Nephron (organoid): ENCODE data around the gene ZMIZ1.

Experiments used
- H3K27ac Mint-ChIP-seq, 3 experiments: 2 replicates each; pipeline ENCODE4 v1.8.0; 2020; ENCODE audit warnings: mixed read lengths in 3 of 3, mild to moderate bottlenecking in 2 of 3, moderate library complexity in 1 of 3
- H3K27me3 Mint-ChIP-seq: 2 replicates; pipeline ENCODE4 v1.8.0; 2021; ENCODE audit warnings: low read depth, mild to moderate bottlenecking, moderate library complexity, mixed read lengths
- H3K36me3 Mint-ChIP-seq: 2 replicates; pipeline ENCODE4 v1.8.0; 2020; ENCODE audit warnings: low read depth, mixed read lengths
- H3K4me1 Mint-ChIP-seq: 2 replicates; pipeline ENCODE4 v1.8.0; 2020; ENCODE audit warnings: mixed read lengths
- H3K4me3 Mint-ChIP-seq, 3 experiments: 2 replicates each; pipeline ENCODE4 v1.8.0; 2020; ENCODE audit warnings: mild to moderate bottlenecking in 3 of 3, mixed read lengths in 3 of 3, moderate library complexity in 2 of 3
- H3K9me3 Mint-ChIP-seq: 2 replicates; pipeline ENCODE4 v1.8.0; 2020; ENCODE audit warnings: mixed read lengths
- CTCF ChIP-seq, 3 experiments: fragments of 200-600 bp; sonication (generic); IDR thresholded peaks; one replicate each; pipeline ENCODE4 v1.5.0; 2021; ENCODE audit warnings: antibody characterized with exemption in 3 of 3; ENCODE audit not compliant: unreplicated experiment in 3 of 3

Gene ZMIZ1

GRCh38 chr10:79073784-79074432 lies 5.1 kb downstream of the ZMIZ1 start:
- Mint-ChIP-seq H3K36me3 (no peaks in the 10 kb centered on the region), H3K27me3 (no peaks in the 10 kb centered on the region), H3K27ac (peak overlapping the region; percentile 85 to 96 (median 95)), H3K4me3 (peak overlapping the region; percentile 95 to 99 (median 99)), H3K9me3 (no peaks in the 10 kb centered on the region), H3K4me1 (peaks cover 71% of the 10 kb centered on the region)
- TF ChIP-seq CTCF (IDR thresholded peaks at IDR 0.05; ENCODE audit: unreplicated experiment in 3 of 3): no peak

- Mint-ChIP-seq H3K27ac (peak overlapping the region; percentile 59 to 96 (median 95)), H3K9me3 (no peaks in the 10 kb centered on the region), H3K27me3 (no peaks in the 10 kb centered on the region), H3K4me3 (peak overlapping the region in 2 of 3 experiments; percentile 12 to 17), H3K36me3 (no peaks in the 10 kb centered on the region), H3K4me1 (peaks cover 78% of the 10 kb centered on the region)
- no peak for TF ChIP-seq CTCF (IDR thresholded peaks at IDR 0.05; ENCODE audit: unreplicated experiment in 3 of 3)
These were observed 6.0 kb downstream of the ZMIZ1 start for GRCh38 chr10:79074732-79075131.

GRCh38 chr10:79075418-79075817 lies 6.7 kb downstream of the ZMIZ1 start:
- Mint-ChIP-seq H3K4me3 (no peak overlapping the region), H3K4me1 (peaks cover 83% of the 10 kb centered on the region), H3K9me3 (no peaks in the 10 kb centered on the region), H3K27ac (peak overlapping the region; percentile 70 to 93 (median 85)), H3K36me3 (no peaks in the 10 kb centered on the region), H3K27me3 (no peaks in the 10 kb centered on the region)
- no peak for TF ChIP-seq CTCF (IDR thresholded peaks at IDR 0.05; ENCODE audit: unreplicated experiment in 3 of 3)

GRCh38 chr10:79077488-79078173 lies 8.9 kb downstream of the ZMIZ1 start:
- TF ChIP-seq CTCF (IDR thresholded peaks at IDR 0.05; ENCODE audit: unreplicated experiment in 3 of 3): no peak
- peaks cover 77% of the 10 kb centered on the region for H3K4me1 Mint-ChIP-seq
- no peak overlapping the region for H3K27ac Mint-ChIP-seq
- H3K27me3 Mint-ChIP-seq: no peaks in the 10 kb centered on the region
- H3K9me3 Mint-ChIP-seq: no peaks in the 10 kb centered on the region
- H3K4me3 Mint-ChIP-seq: no peak overlapping the region
- H3K36me3 Mint-ChIP-seq: no peaks in the 10 kb centered on the region

- Mint-ChIP-seq H3K9me3 (no peaks in the 10 kb centered on the region), H3K4me3 (peak overlapping the region in 1 of 3 experiments; percentile 23), H3K36me3 (no peaks in the 10 kb centered on the region), H3K27ac (no peak overlapping the region), H3K4me1 (peaks cover 76% of the 10 kb centered on the region), H3K27me3 (peaks cover 3% of the 10 kb centered on the region)
- no peak for TF ChIP-seq CTCF (IDR thresholded peaks at IDR 0.05; ENCODE audit: unreplicated experiment in 3 of 3)
These were observed 9.7 kb downstream of the ZMIZ1 start for GRCh38 chr10:79078367-79079053.
